H9 (cell line): ENCODE data around the gene FANCC. TPM values are rescaled to one million over a fixed set of nuclear protein-coding genes. Genes with fewer than 3 reads are reported as not detected.

Source experiments
- DNase-seq: peaks from one replicate; pipeline ENCODE4 v3.0.0-alpha.2; 2017
- H2AFZ ChIP-seq: one replicate; pipeline ENCODE4 v1.6.1; 2013; ENCODE audit warnings: mild to moderate bottlenecking, low read length, control low read depth, moderate library complexity
- H2AK5ac ChIP-seq: 2 replicates; pipeline ENCODE4 v1.6.1; 2013; ENCODE audit warnings: low read length, control low read depth, mixed read lengths; ENCODE audit not compliant: insufficient read length
- H2BK120ac ChIP-seq: one replicate; pipeline ENCODE4 v1.6.1; 2013; ENCODE audit warnings: low read depth, mild to moderate bottlenecking, low read length, control low read depth, inconsistent platforms; ENCODE audit not compliant: poor library complexity, severe bottlenecking
- H2BK12ac ChIP-seq: 2 replicates; pipeline ENCODE4 v1.6.1; 2013; ENCODE audit warnings: low read length, control low read depth, mixed read lengths, low read depth; ENCODE audit not compliant: insufficient read length
- H2BK15ac ChIP-seq: 2 replicates; pipeline ENCODE4 v1.6.1; 2013; ENCODE audit warnings: low read depth, low read length, control low read depth
- H2BK20ac ChIP-seq: one replicate; pipeline ENCODE4 v1.6.1; 2013; ENCODE audit warnings: low read depth, mild to moderate bottlenecking, low read length, control low read depth, inconsistent platforms; ENCODE audit not compliant: poor library complexity, severe bottlenecking
- H2BK5ac ChIP-seq: 2 replicates; pipeline ENCODE4 v1.6.1; 2013; ENCODE audit warnings: low read length, control low read depth, mixed read lengths; ENCODE audit not compliant: insufficient read length
- H3K14ac ChIP-seq: 2 replicates; pipeline ENCODE4 v1.6.1; 2013; ENCODE audit warnings: low read length, control low read depth; ENCODE audit not compliant: insufficient read depth
- H3K18ac ChIP-seq: 2 replicates; pipeline ENCODE4 v1.6.1; 2013; ENCODE audit warnings: low read depth, mild to moderate bottlenecking, mixed read lengths, low read length, control low read depth; ENCODE audit not compliant: insufficient read length
- H3K23ac ChIP-seq: 2 replicates; pipeline ENCODE4 v1.6.1; 2013; ENCODE audit warnings: low read length, control low read depth, mixed read lengths, low read depth; ENCODE audit not compliant: insufficient read length
- H3K23me2 ChIP-seq: 2 replicates; pipeline ENCODE4 v1.6.1; 2013; ENCODE audit warnings: low read depth, mild to moderate bottlenecking, mixed read lengths, low read length, control low read depth; ENCODE audit not compliant: insufficient read length, poor library complexity, severe bottlenecking
- H3K27ac ChIP-seq: 2 replicates; pipeline ENCODE4 v1.5.1; 2013; ENCODE audit warnings: low read length, control low read depth, mixed read lengths, low read depth; ENCODE audit not compliant: insufficient read length
- H3K27me3 ChIP-seq: 2 replicates; pipeline ENCODE4 v1.6.1; 2013; ENCODE audit warnings: low read length, control low read depth, inconsistent platforms; ENCODE audit not compliant: insufficient read depth
- H3K4ac ChIP-seq: 2 replicates; pipeline ENCODE4 v1.6.1; 2013; ENCODE audit warnings: low read depth, mild to moderate bottlenecking, control low read depth, inconsistent platforms, low read length, moderate library complexity
- H3K4me1 ChIP-seq: 2 replicates; pipeline ENCODE4 v1.6.1; 2013; ENCODE audit warnings: low read length, control low read depth, inconsistent platforms; ENCODE audit not compliant: insufficient read depth
- H3K4me2 ChIP-seq: 2 replicates; pipeline ENCODE4 v1.6.1; 2013; ENCODE audit warnings: low read length, control low read depth, mixed read lengths; ENCODE audit not compliant: insufficient read length, insufficient read depth
- H3K56ac ChIP-seq: 2 replicates; pipeline ENCODE4 v1.6.1; 2013; ENCODE audit warnings: low read depth, mild to moderate bottlenecking, mixed read lengths, low read length, control low read depth; ENCODE audit not compliant: insufficient read length
- H3K79me1 ChIP-seq: 2 replicates; pipeline ENCODE4 v1.6.1; 2013; ENCODE audit warnings: low read depth, mild to moderate bottlenecking, moderate library complexity, low read length, control low read depth, inconsistent platforms; ENCODE audit not compliant: insufficient read depth, poor library complexity, severe bottlenecking
- H3K79me2 ChIP-seq: 2 replicates; pipeline ENCODE4 v1.6.1; 2013; ENCODE audit warnings: low read length, control low read depth, inconsistent platforms; ENCODE audit not compliant: insufficient read depth
- H3K9ac ChIP-seq: 2 replicates; pipeline ENCODE4 v1.6.1; 2013; ENCODE audit warnings: low read length, control low read depth, mixed read lengths; ENCODE audit not compliant: insufficient read length; ENCODE audit errors: extremely low read depth
- H3K9me3 ChIP-seq: one replicate; pipeline ENCODE4 v1.6.1; 2013; ENCODE audit warnings: low read depth, low read length, inconsistent platforms; ENCODE audit not compliant: control insufficient read depth
- H3T11ph ChIP-seq: one replicate; pipeline ENCODE4 v1.6.1; 2013; ENCODE audit warnings: mild to moderate bottlenecking, low read length, control low read depth, inconsistent platforms
- H4K20me1 ChIP-seq: one replicate; pipeline ENCODE4 v1.6.1; 2013; ENCODE audit not compliant: control insufficient read depth, insufficient read length, insufficient read depth
- H4K5ac ChIP-seq: 2 replicates; pipeline ENCODE4 v1.6.1; 2013; ENCODE audit warnings: low read depth, mild to moderate bottlenecking, mixed read lengths, low read length, control low read depth; ENCODE audit not compliant: insufficient read length
- H4K8ac ChIP-seq: replicated peaks from 2 replicates; pipeline ENCODE4 v1.6.1; 2013; ENCODE audit warnings: low read length, control low read depth, mixed read lengths, low read depth; ENCODE audit not compliant: insufficient read length
- H4K91ac ChIP-seq: 2 replicates; pipeline ENCODE4 v1.6.1; 2013; ENCODE audit warnings: low read depth, mild to moderate bottlenecking, moderate library complexity, mixed read lengths, low read length, control low read depth; ENCODE audit not compliant: insufficient read length
- H3K27ac Mint-ChIP-seq, 3 experiments: 2 replicates in 2 of 3; 3 replicates in 1 of 3; pipeline ENCODE4 v1.8.0; 2020 to 2021; ENCODE audit warnings: mixed read lengths in 3 of 3, mild to moderate bottlenecking in 1 of 3, moderate library complexity in 1 of 3
- H3K27me3 Mint-ChIP-seq: 2 replicates; pipeline ENCODE4 v1.8.0; 2021; ENCODE audit warnings: low read depth, mild to moderate bottlenecking, moderate library complexity, mixed read lengths
- H3K36me3 Mint-ChIP-seq, 3 experiments: 2 replicates in 2 of 3; 3 replicates in 1 of 3; pipeline ENCODE4 v1.8.0; 2020 to 2021; ENCODE audit warnings: low read depth in 3 of 3, mixed read lengths in 3 of 3; ENCODE audit not compliant: insufficient read depth in 1 of 3
- H3K4me1 Mint-ChIP-seq, 2 experiments: 2 replicates each; pipeline ENCODE4 v1.8.0; 2020; ENCODE audit warnings: mixed read lengths in 2 of 2
- H3K4me3 Mint-ChIP-seq, 2 experiments: 2 replicates in 1 of 2; 3 replicates in 1 of 2; pipeline ENCODE4 v1.8.0; 2020 to 2021; ENCODE audit warnings: mild to moderate bottlenecking in 2 of 2, mixed read lengths in 2 of 2, moderate library complexity in 1 of 2
- H3K9me3 Mint-ChIP-seq, 2 experiments: 2 replicates in 1 of 2; 3 replicates in 1 of 2; pipeline ENCODE4 v1.8.0; 2020; ENCODE audit warnings: mild to moderate bottlenecking in 2 of 2, mixed read lengths in 2 of 2, moderate library complexity in 1 of 2
- total RNA-seq: library from RNA; stranded (reverse); gene quantifications from 2 replicates; pipeline ENCODE4 v1.2.1, GENCODE V29; 2021
- TF ChIP-seq, protein P1 (sequence below): fragments of 200-600 bp; sonication (generic); conservative IDR thresholded peaks from 3 replicates; pipeline ENCODE4 v1.8.0; 2021; ENCODE audit warnings: antibody characterized with exemption, mild to moderate bottlenecking

Gene FANCC
- total RNA-seq, 1 experiment from 2014 or later, result 14.6 TPM

DNA sequence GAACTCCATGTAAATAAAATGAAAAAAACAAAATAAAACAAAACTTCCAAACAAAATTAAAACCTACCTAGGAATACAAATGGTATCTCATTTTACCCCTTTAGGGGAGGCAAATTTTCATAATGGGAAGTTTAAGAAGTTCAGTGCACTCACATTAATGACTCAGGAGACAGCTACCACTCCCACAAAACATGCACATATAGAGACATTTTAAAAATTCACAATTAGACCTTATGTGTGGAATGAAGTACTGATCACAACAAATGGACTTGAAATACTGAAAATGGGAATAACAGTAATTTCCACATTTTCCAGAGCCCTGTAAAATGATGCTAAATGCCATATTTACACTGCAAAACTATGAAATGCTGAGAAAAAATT, 91.8 kb downstream of the FANCC start:
- H3K27me3 Mint-ChIP-seq, result no peaks in the 10 kb centered on the region; the same call in 1 of the 2 replicates
- no peak for DNase-seq
- Histone ChIP-seq H3K79me1 (no peaks in the 10 kb centered on the region), H2BK20ac (no peak overlapping the region), H4K91ac (no peak overlapping the region), H2AFZ (no peak overlapping the region), H2BK120ac (no peak overlapping the region), H3K79me2 (no peaks in the 10 kb centered on the region), H4K20me1 (no peaks in the 10 kb centered on the region), H3K27me3 (no peaks in the 10 kb centered on the region), H4K5ac (no peak overlapping the region), H2AK5ac (no peak overlapping the region), H3K56ac (no peak overlapping the region), H3K4ac (no peak overlapping the region), H3K18ac (no peak overlapping the region), H3K23me2 (no peaks in the 10 kb centered on the region), H3K9ac (no peak overlapping the region), H3K27ac (no peak overlapping the region), H2BK12ac (no peak overlapping the region), H3K4me1 (no peaks in the 10 kb centered on the region), H3K9me3 (no peaks in the 10 kb centered on the region), H3K4me2 (no peak overlapping the region), H2BK5ac (no peak overlapping the region), H2BK15ac (no peak overlapping the region), H4K8ac (no peak overlapping the region), H3K14ac (no peak overlapping the region), H3K23ac (no peak overlapping the region), H3T11ph (no peak overlapping the region)
- no peak overlapping the region for H3K27ac Mint-ChIP-seq
- TF ChIP-seq, protein P1, sequence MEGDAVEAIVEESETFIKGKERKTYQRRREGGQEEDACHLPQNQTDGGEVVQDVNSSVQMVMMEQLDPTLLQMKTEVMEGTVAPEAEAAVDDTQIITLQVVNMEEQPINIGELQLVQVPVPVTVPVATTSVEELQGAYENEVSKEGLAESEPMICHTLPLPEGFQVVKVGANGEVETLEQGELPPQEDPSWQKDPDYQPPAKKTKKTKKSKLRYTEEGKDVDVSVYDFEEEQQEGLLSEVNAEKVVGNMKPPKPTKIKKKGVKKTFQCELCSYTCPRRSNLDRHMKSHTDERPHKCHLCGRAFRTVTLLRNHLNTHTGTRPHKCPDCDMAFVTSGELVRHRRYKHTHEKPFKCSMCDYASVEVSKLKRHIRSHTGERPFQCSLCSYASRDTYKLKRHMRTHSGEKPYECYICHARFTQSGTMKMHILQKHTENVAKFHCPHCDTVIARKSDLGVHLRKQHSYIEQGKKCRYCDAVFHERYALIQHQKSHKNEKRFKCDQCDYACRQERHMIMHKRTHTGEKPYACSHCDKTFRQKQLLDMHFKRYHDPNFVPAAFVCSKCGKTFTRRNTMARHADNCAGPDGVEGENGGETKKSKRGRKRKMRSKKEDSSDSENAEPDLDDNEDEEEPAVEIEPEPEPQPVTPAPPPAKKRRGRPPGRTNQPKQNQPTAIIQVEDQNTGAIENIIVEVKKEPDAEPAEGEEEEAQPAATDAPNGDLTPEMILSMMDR, result no peak
- no peak overlapping the region for H3K4me3 Mint-ChIP-seq
- no peaks in the 10 kb centered on the region for H3K4me1 Mint-ChIP-seq
- H3K36me3 Mint-ChIP-seq, result peaks cover 2 to 7% (median 4%) of the 10 kb centered on the region in 3 experiments; a peak in 3 of 7 replicates
- no peaks in the 10 kb centered on the region for H3K9me3 Mint-ChIP-seq
